Activated naive CD4-positive, alpha-beta T cell treated with anti-CD3 and anti-CD28 coated beads for 36 hours (primary cell): Measurements from ENCODE around the gene OR52B2. TPM values are rescaled to one million over a fixed set of nuclear protein-coding genes. Genes with fewer than 3 reads are reported as not detected.
"Not testable (repeated sequence)": the region's sequence is repeated elsewhere in the genome, so short reads cannot be mapped to it uniquely, and the experiment has no call there.

Source experiments
- CTCF ChIA-PET: fragments of 350-600 bp; sonication (Branson Sonifier 250); formaldehyde crosslinking; loops from one replicate; lab custom pipeline; 2021; ENCODE audit warnings: antibody characterized with exemption; lab: Charles Lee
- DNase-seq: peaks from one replicate; pipeline ENCODE4 v3.0.0-alpha.2; 2020
- H3K27ac Mint-ChIP-seq: one replicate; pipeline ENCODE4 v1.8.0; 2021; ENCODE audit warnings: mild to moderate bottlenecking, mixed read lengths
- H3K27me3 Mint-ChIP-seq: one replicate; pipeline ENCODE4 v1.8.0; 2021; ENCODE audit warnings: low read depth, mixed read lengths
- H3K36me3 Mint-ChIP-seq: one replicate; pipeline ENCODE4 v1.8.0; 2021; ENCODE audit warnings: low read depth, mixed read lengths
- H3K4me1 Mint-ChIP-seq: one replicate; pipeline ENCODE4 v1.8.0; 2021; ENCODE audit warnings: low read depth, mixed read lengths
- H3K4me3 Mint-ChIP-seq: one replicate; pipeline ENCODE4 v1.8.0; 2021; ENCODE audit warnings: mild to moderate bottlenecking, moderate library complexity, mixed read lengths
- H3K9me3 Mint-ChIP-seq: one replicate; pipeline ENCODE4 v1.8.0; 2021; ENCODE audit warnings: mixed read lengths
- intact Hi-C: fragments of 100-400 bp; cut with micrococcal nuclease; formaldehyde crosslinking; loops from one replicate; pipeline ENCODE4 v1.15.1; 2023
- total RNA-seq, 2 experiments: library from RNA; stranded (reverse); gene quantifications; one replicate each; pipeline ENCODE4 v1.2.3, GENCODE V29; 2021

Gene OR52B2
- total RNA-seq, 2 experiments from 2014 or later, result not detected

- H3K4me1 Mint-ChIP-seq, result peaks cover 16% of the 10 kb centered on the region
- no peaks in the 10 kb centered on the region for H3K27me3 Mint-ChIP-seq
- H3K9me3 Mint-ChIP-seq, result no peaks in the 10 kb centered on the region
- no peak for DNase-seq
- no peak overlapping the region for H3K27ac Mint-ChIP-seq
- no peak overlapping the region for H3K4me3 Mint-ChIP-seq
- H3K36me3 Mint-ChIP-seq, result peaks cover 2% of the 10 kb centered on the region
- intact Hi-C loops, result no loop called here
- CTCF ChIA-PET, result no interaction called here
Observed at GRCh38 chr11:6201481-6201880, 31.4 kb upstream of the OR52B2 start.

- intact Hi-C loops, result no loop called here
- H3K4me1 Mint-ChIP-seq, result peaks cover 16% of the 10 kb centered on the region
- CTCF ChIA-PET, result no interaction called here
- no peak overlapping the region for H3K27ac Mint-ChIP-seq
- H3K27me3 Mint-ChIP-seq, result no peaks in the 10 kb centered on the region
- no peak overlapping the region for H3K4me3 Mint-ChIP-seq
- no peak for DNase-seq
- peaks cover 2% of the 10 kb centered on the region for H3K36me3 Mint-ChIP-seq
- H3K9me3 Mint-ChIP-seq, result no peaks in the 10 kb centered on the region
Observed at GRCh38 chr11:6200975-6201374, 30.8 kb upstream of the OR52B2 start.

- CTCF ChIA-PET, result no interaction called here
- Mint-ChIP-seq H3K27ac (no peak within 1 kb of the TSS), H3K27me3 (no peaks in the 10 kb centered on the region), H3K4me3 (no peak within 1 kb of the TSS), H3K4me1 (peaks cover 12% of the 10 kb centered on the region), H3K9me3 (no peaks in the 10 kb centered on the region), H3K36me3 (no peaks in the 10 kb centered on the region)
- intact Hi-C loops, result no loop called here
- no peak for DNase-seq
Observed at GRCh38 chr11:6199174-6199810, 29.2 kb upstream of the OR52B2 start, which contains the start of gene OR52W1. Gene OR52W1, plus strand, starts transcription at chr11:6199224. Its CDS starts 0 bp downstream, at chr11:6199224.

- CTCF ChIA-PET, result interaction anchor here (0.7 kb wide), 1 partner anchor 54 kb away, joined by 3 read pairs; no protein-coding TSS in a partner anchor
- no peaks in the 10 kb centered on the region for H3K27me3 Mint-ChIP-seq
- intact Hi-C loops, result no loop called here
- H3K9me3 Mint-ChIP-seq, result no peaks in the 10 kb centered on the region
- H3K27ac Mint-ChIP-seq, result no peak overlapping the region
- H3K4me1 Mint-ChIP-seq, result no peaks in the 10 kb centered on the region
- no peaks in the 10 kb centered on the region for H3K36me3 Mint-ChIP-seq
- no peak overlapping the region for H3K4me3 Mint-ChIP-seq
- no peak for DNase-seq
Observed at GRCh38 chr11:6197466-6198200, 27.5 kb upstream of the OR52B2 start.

GRCh38 chr11:6196396-6196795 lies 26.3 kb upstream of the OR52B2 start:
- Mint-ChIP-seq H3K9me3 (no peaks in the 10 kb centered on the region), H3K4me3 (no peak overlapping the region), H3K27ac (no peak overlapping the region), H3K4me1 (no peaks in the 10 kb centered on the region), H3K36me3 (no peaks in the 10 kb centered on the region), H3K27me3 (no peaks in the 10 kb centered on the region)
- CTCF ChIA-PET, result no interaction called here
- intact Hi-C loops, result no loop called here
- no peak for DNase-seq

GRCh38 chr11:6194065-6194581 lies 24.0 kb upstream of the OR52B2 start:
- intact Hi-C loops, result no loop called here
- H3K9me3 Mint-ChIP-seq, result no peaks in the 10 kb centered on the region
- no peaks in the 10 kb centered on the region for H3K4me1 Mint-ChIP-seq
- no peak overlapping the region for H3K27ac Mint-ChIP-seq
- CTCF ChIA-PET, result no interaction called here
- DNase-seq, result no peak
- no peak overlapping the region for H3K4me3 Mint-ChIP-seq
- H3K36me3 Mint-ChIP-seq, result no peaks in the 10 kb centered on the region
- no peaks in the 10 kb centered on the region for H3K27me3 Mint-ChIP-seq

- no peak for DNase-seq
- no peak overlapping the region for H3K27ac Mint-ChIP-seq
- H3K27me3 Mint-ChIP-seq, result no peaks in the 10 kb centered on the region
- H3K4me3 Mint-ChIP-seq, result no peak overlapping the region
- no peaks in the 10 kb centered on the region for H3K9me3 Mint-ChIP-seq
- no peaks in the 10 kb centered on the region for H3K4me1 Mint-ChIP-seq
- no peaks in the 10 kb centered on the region for H3K36me3 Mint-ChIP-seq
- CTCF ChIA-PET, result interaction anchor here (0.7 kb wide), 1 partner anchor 26 kb away, joined by 3 read pairs; no protein-coding TSS in a partner anchor
- intact Hi-C loops, result no loop called here
Observed at GRCh38 chr11:6191742-6192141, 21.6 kb upstream of the OR52B2 start.

GRCh38 chr11:6175440-6175839 lies 5.3 kb upstream of the OR52B2 start:
- Mint-ChIP-seq H3K9me3 (no peaks in the 10 kb centered on the region), H3K4me3 (no peak overlapping the region), H3K36me3 (no peaks in the 10 kb centered on the region), H3K4me1 (no peaks in the 10 kb centered on the region), H3K27ac (no peak overlapping the region), H3K27me3 (peaks cover 3% of the 10 kb centered on the region)
- no peak for DNase-seq
- CTCF ChIA-PET, result interaction anchor here (0.6 kb wide), 2 partner anchors 11 to 212 kb away, joined by 3 read pairs; no protein-coding TSS in a partner anchor
- intact Hi-C loops, result no loop called here

GRCh38 chr11:6156628-6157359 lies 13.3 kb downstream of the OR52B2 start:
- no peaks in the 10 kb centered on the region for H3K36me3 Mint-ChIP-seq
- CTCF ChIA-PET, result no interaction called here
- no peak overlapping the region for H3K4me3 Mint-ChIP-seq
- H3K9me3 Mint-ChIP-seq, result no peaks in the 10 kb centered on the region
- H3K27ac Mint-ChIP-seq, result no peak overlapping the region
- DNase-seq, result no peak
- no peaks in the 10 kb centered on the region for H3K4me1 Mint-ChIP-seq
- H3K27me3 Mint-ChIP-seq, result peaks cover 2% of the 10 kb centered on the region
- intact Hi-C loops, result no loop called here

- CTCF ChIA-PET, result no interaction called here
- no peak for DNase-seq
- intact Hi-C loops, result no loop called here
- Mint-ChIP-seq H3K9me3 (peaks cover 1% of the 10 kb centered on the region), H3K27me3 (peaks cover 2% of the 10 kb centered on the region), H3K4me3 (no peak overlapping the region), H3K27ac (no peak overlapping the region), H3K36me3 (no peaks in the 10 kb centered on the region), H3K4me1 (no peaks in the 10 kb centered on the region)
Observed at GRCh38 chr11:6152126-6152525, 18.0 kb downstream of the OR52B2 start.

- intact Hi-C loops, result no loop called here
- Mint-ChIP-seq H3K4me3 (no peak overlapping the region), H3K27me3 (peaks cover 2% of the 10 kb centered on the region), H3K4me1 (no peaks in the 10 kb centered on the region), H3K36me3 (no peaks in the 10 kb centered on the region), H3K27ac (no peak overlapping the region), H3K9me3 (peaks cover 1% of the 10 kb centered on the region)
- CTCF ChIA-PET, result interaction anchor here (0.8 kb wide), 1 partner anchor 212 kb away, joined by 3 read pairs; no protein-coding TSS in a partner anchor
- DNase-seq, result no peak
Observed at GRCh38 chr11:6151117-6151516, 19.0 kb downstream of the OR52B2 start.

- intact Hi-C loops, CTCF ChIA-PET, H3K27ac Mint-ChIP-seq: not testable (repeated sequence)
Observed at GRCh38 chr11:6143737-6144136, 26.4 kb downstream of the OR52B2 start.

More at GRCh38 chr11:6143737-6144136, 26.4 kb downstream of the OR52B2 start:
- not testable (repeated sequence) for H3K27me3 Mint-ChIP-seq, H3K4me1 Mint-ChIP-seq, H3K36me3 Mint-ChIP-seq, H3K9me3 Mint-ChIP-seq, DNase-seq, H3K4me3 Mint-ChIP-seq
